Gastroesophageal sphincter (tissue), 3 donors: Measurements from ENCODE around the gene PARD6A.

Experiments used
- POLR2A ChIP-seq, 2 donors: fragments of 450-650 bp; IDR thresholded peaks; one replicate each; pipeline ENCODE4 v1.6.1; 2017; ENCODE audit warnings: antibody characterized with exemption in 2 of 2, mild to moderate bottlenecking in 2 of 2, moderate library complexity in 1 of 2
- TF ChIP-seq, protein P1 (sequence below), 4 experiments: fragments of 200-600 bp in 2 of 4; fragments of 450-650 bp in 2 of 4; sonication (generic) in 1 of 4; IDR thresholded peaks; one replicate each; pipeline ENCODE4 v1.5.1; 2017 to 2019; ENCODE audit warnings: antibody characterized with exemption in 4 of 4, mild to moderate bottlenecking in 2 of 4, moderate library complexity in 2 of 4

DNA sequence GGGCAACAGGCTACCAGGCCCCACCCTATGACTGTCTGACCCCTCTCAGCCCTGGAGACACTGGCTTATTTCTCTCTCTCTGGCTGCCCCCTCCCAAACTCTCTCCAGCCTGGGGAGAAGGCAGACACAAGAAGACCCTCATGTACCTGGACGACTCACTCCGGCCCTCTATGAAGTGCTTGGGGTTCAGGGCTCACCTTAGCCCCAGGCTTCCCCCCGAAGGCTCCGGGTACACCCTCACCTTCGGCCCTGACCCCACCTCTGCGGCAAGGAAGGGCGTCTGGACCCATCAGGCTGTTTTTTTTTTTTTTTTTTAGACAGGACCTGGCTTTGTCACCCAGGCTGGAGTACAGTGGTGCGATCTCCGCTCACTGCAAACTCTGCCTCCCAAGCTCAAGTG, 16.7 kb upstream of the PARD6A start:
- TF ChIP-seq POLR2A (IDR thresholded peaks at IDR 0.05) = no peak
- TF ChIP-seq, protein P1, sequence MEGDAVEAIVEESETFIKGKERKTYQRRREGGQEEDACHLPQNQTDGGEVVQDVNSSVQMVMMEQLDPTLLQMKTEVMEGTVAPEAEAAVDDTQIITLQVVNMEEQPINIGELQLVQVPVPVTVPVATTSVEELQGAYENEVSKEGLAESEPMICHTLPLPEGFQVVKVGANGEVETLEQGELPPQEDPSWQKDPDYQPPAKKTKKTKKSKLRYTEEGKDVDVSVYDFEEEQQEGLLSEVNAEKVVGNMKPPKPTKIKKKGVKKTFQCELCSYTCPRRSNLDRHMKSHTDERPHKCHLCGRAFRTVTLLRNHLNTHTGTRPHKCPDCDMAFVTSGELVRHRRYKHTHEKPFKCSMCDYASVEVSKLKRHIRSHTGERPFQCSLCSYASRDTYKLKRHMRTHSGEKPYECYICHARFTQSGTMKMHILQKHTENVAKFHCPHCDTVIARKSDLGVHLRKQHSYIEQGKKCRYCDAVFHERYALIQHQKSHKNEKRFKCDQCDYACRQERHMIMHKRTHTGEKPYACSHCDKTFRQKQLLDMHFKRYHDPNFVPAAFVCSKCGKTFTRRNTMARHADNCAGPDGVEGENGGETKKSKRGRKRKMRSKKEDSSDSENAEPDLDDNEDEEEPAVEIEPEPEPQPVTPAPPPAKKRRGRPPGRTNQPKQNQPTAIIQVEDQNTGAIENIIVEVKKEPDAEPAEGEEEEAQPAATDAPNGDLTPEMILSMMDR (IDR thresholded peaks at IDR 0.05) = no peak
